ENCODE results near the gene CIDEB.
A peak's percentile ranks its signal among the peaks of the same experiment; 100 is the strongest.

CIDEB gene

DNA sequence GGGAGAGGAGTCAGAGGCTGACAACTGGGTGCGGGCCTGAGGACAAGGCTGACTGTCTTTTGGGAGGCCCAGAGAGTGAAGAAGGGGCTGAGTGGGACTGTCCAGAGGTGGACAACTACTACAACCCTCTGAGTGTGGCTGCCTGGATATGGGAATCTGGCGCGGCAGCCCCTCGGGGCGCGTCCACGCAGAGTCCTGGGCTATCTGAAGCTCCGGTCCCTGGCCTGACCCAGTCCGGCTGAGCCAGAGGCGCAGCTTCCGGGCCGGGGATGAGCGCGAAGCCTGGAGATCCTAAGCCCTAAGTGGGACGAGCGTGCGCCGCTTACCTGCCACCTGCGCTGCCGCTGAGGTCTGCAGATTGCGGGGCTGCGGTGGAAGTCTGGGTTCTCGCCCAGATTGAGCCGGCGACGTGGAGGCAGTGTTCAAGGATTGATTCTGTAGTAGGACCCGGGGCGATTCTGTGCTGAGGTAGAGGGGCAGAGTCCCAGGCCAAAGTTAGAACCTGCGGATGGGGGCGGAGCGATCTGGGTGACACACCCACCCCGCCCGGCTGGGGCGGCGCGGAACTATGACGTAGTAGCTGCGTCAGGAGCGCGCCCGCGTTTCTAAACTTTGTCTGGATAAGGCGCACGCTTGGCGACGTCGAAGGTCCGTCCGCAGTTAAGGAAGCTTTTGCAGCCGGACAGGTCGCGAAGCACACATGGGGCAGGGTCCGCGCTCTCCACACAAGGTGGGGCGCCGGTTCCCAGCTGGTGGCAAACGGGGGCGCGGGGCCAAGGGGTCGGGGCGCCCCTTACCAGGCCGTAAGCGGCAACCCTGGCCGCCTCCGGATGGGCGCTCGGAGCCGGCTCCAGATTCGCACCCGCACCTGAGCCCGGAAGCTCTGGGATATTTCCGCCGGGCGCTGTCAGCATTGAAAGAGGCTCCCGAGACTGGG is 8.3 kb downstream of the CIDEB start, which contains the start of the genes DHRS1 and NOP9:
Gene DHRS1, minus strand, starts transcription at position 526 of the 937 bp plus-strand sequence. CDS start 674 bp downstream, outside the sequence.
Gene NOP9, plus strand, starts transcription at position 596 of the 937 bp plus-strand sequence. Its CDS starts 105 bp downstream, at position 701.
- peaks cover 50% of the 10 kb centered on the region for H3K36me3 Mint-ChIP-seq (ENCODE audit: insufficient read depth)

DNA sequence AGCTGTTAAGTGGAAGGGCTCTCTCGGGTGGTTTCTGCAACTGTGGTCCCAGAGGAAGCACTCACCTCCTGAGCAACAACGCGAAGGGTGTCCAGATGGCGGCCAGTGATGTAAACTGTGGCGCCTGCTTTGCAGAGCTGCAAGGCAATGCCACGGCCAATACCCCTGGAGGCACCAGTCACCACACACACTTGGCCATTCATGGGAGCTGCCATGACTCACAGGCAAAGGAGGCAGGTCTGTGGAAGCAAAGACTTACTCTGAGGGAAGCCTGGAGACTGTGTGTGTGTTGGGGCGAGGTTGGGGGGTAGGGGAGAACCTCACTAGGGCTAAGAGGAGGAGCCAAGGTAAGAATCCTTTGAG is 8.9 kb downstream of the CIDEB start:
- H3K27ac Mint-ChIP-seq = peak overlapping the region; percentile 91 to 96
- no peaks in the 10 kb centered on the region for H3K9me3 Mint-ChIP-seq
- H3K4me1 Mint-ChIP-seq (ENCODE audit: low read depth in 2 of 2) = peaks cover 33 to 48% of the 10 kb centered on the region in 2 donors
- peak overlapping the region; percentile 89 to 91 for H3K4me3 Mint-ChIP-seq
- peaks cover 43% of the 10 kb centered on the region for H3K36me3 Mint-ChIP-seq (ENCODE audit: insufficient read depth)
- H3K27me3 Mint-ChIP-seq = no peaks in the 10 kb centered on the region
- no peak for ATAC-seq (replicated peaks)
- DNase-seq = no peak

More for the DNA sequence above, 8.3 kb downstream of the CIDEB start, which contains the start of the genes DHRS1 and NOP9:
- peak within 1 kb of the TSS; percentile 89 to 91 for H3K4me3 Mint-ChIP-seq
- H3K4me1 Mint-ChIP-seq (ENCODE audit: low read depth in 2 of 2) = peaks cover 33 to 51% of the 10 kb centered on the region in 2 donors
- no peaks in the 10 kb centered on the region for H3K27me3 Mint-ChIP-seq
- peak within 1 kb of the TSS; percentile 91 to 96 for H3K27ac Mint-ChIP-seq
- ATAC-seq (replicated peaks) (peak; percentile 82), DNase-seq (peak; percentile 93 to 95 (median 93))
- no peaks in the 10 kb centered on the region for H3K9me3 Mint-ChIP-seq

DNA sequence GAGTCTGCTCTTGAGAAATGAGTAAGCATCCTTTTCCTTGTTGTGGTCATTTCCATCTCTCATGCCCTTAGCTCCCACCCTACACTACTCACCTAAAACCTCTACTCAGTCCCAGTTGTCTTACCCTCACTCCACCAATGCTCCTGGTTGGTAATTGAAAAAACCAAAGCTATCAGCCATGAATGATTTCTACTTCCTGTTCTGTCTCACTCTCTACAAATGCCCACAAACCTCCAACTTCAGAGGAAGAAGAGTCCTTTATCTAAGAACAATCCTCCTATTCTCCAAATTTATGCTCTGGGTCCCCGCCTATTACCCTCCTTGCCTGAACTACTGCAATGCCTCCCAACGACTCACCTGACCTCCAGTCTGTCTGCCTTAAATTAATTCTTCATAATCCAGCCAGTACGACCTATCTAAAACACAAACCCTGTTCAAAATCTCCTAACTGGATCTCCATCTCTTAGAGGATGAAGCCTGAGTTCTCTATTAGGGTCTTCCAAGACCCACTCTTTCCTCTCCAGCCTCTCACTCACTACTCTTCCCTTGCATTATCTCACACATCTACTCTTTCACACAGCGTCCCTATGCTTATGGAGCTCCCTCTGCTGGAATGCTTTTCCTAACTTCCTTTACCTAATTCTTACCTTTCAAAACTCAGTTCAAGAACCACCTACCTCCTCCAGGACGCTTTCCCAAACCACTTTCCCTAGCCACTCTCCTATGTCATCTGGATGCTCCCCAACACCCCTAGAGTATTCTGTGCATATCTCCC is 10.4 kb downstream of the CIDEB start:
- H3K9me3 Mint-ChIP-seq = no peaks in the 10 kb centered on the region
- H3K27me3 Mint-ChIP-seq = no peaks in the 10 kb centered on the region
- DNase-seq = no peak
- H3K4me3 Mint-ChIP-seq = no peak overlapping the region
- H3K36me3 Mint-ChIP-seq (ENCODE audit: insufficient read depth) = peaks cover 41% of the 10 kb centered on the region
- peak overlapping the region in 1 of 2 donors; percentile 92 for H3K27ac Mint-ChIP-seq
- peaks cover 33 to 48% of the 10 kb centered on the region in 2 donors for H3K4me1 Mint-ChIP-seq (ENCODE audit: low read depth in 2 of 2)
- no peak for ATAC-seq (replicated peaks)

- H3K36me3 Mint-ChIP-seq (ENCODE audit: insufficient read depth) = peaks cover 46% of the 10 kb centered on the region
- ATAC-seq (replicated peaks) = peak; percentile 65
- peak overlapping the region in 1 of 2 donors; percentile 5 for H3K4me3 Mint-ChIP-seq
- DNase-seq = peak; percentile 62 to 69 (median 68)
- H3K27me3 Mint-ChIP-seq = no peaks in the 10 kb centered on the region
- H3K4me1 Mint-ChIP-seq (ENCODE audit: low read depth in 2 of 2) = peaks cover 31 to 43% of the 10 kb centered on the region in 2 donors
- peak overlapping the region; percentile 86 to 92 for H3K27ac Mint-ChIP-seq
- H3K9me3 Mint-ChIP-seq = no peaks in the 10 kb centered on the region
These were observed 11.2 kb downstream of the CIDEB start for GRCh38 chr14:24296341-24297157.

DNA sequence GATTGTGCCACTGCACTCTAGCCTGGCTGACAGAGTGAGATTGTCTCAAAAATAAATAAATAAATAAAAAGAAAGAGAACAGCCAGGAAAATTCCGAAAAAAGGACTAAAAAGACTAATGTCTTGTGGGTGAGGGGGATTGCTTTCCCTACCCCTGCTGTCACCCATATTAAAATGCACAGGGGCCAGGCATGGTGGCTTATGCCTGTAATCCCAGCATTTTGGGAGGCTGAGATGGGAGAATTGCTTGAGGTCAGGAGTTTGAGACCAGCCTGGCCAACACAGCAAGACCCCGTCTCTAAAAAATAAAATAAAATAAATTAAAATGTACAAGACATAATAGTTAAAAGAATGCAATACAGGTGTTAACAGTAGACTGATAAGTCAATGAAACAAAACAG is 14.3 kb downstream of the CIDEB start:
- Mint-ChIP-seq H3K27ac (no peak overlapping the region), H3K36me3 (ENCODE audit: insufficient read depth) (peaks cover 37% of the 10 kb centered on the region), H3K9me3 (no peaks in the 10 kb centered on the region), H3K4me3 (no peak overlapping the region), H3K4me1 (ENCODE audit: low read depth in 2 of 2) (peaks cover 11 to 19% of the 10 kb centered on the region in 2 donors), H3K27me3 (no peaks in the 10 kb centered on the region)
- ATAC-seq (replicated peaks) (no peak), DNase-seq (no peak)

GRCh38 chr14:24292118-24292807 is 15.5 kb downstream of the CIDEB start:
- peaks cover 35% of the 10 kb centered on the region for H3K36me3 Mint-ChIP-seq (ENCODE audit: insufficient read depth)

GRCh38 chr14:24291446-24292117 is 16.2 kb downstream of the CIDEB start:
- DNase-seq (no peak), ATAC-seq (replicated peaks) (no peak)
- no peaks in the 10 kb centered on the region for H3K27me3 Mint-ChIP-seq
- H3K36me3 Mint-ChIP-seq (ENCODE audit: insufficient read depth) = peaks cover 31% of the 10 kb centered on the region
- peaks cover 2 to 7% of the 10 kb centered on the region in 2 donors for H3K4me1 Mint-ChIP-seq (ENCODE audit: low read depth in 2 of 2)
- no peaks in the 10 kb centered on the region for H3K9me3 Mint-ChIP-seq
- H3K4me3 Mint-ChIP-seq = no peak overlapping the region
- H3K27ac Mint-ChIP-seq = peak overlapping the region in 1 of 2 donors; percentile 35

More at GRCh38 chr14:24292118-24292807, 15.5 kb downstream of the CIDEB start:
- H3K27me3 Mint-ChIP-seq = no peaks in the 10 kb centered on the region
- H3K9me3 Mint-ChIP-seq = no peaks in the 10 kb centered on the region
- no peak for DNase-seq
- peaks cover 6 to 13% of the 10 kb centered on the region in 2 donors for H3K4me1 Mint-ChIP-seq (ENCODE audit: low read depth in 2 of 2)
- peak overlapping the region in 1 of 2 donors; percentile 35 for H3K27ac Mint-ChIP-seq
- ATAC-seq (replicated peaks) = no peak
- H3K4me3 Mint-ChIP-seq = no peak overlapping the region

DNA sequence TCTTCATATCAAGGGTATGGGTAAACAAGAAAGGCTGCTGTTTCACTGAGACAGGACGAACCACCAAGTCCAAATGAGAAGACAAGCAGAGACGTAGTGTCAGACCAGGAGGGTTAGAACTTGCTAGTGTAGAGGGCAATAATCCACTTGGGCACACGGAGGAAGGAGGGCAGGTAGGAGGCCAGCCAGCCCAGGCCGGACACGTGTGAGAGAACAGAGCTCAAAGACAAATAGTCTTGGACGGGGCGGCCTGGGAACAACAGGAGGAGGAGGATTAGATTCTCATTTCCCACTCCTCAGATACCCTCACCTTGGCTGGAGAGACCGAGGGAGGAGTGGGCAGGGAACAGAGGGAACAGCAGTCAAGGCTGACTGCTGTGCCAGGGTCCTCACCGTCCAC is 17.0 kb downstream of the CIDEB start:
- H3K4me3 Mint-ChIP-seq = no peak overlapping the region
- peak overlapping the region in 1 of 2 donors; percentile 79 for H3K27ac Mint-ChIP-seq
- H3K9me3 Mint-ChIP-seq = no peaks in the 10 kb centered on the region

GRCh38 chr14:24289649-24290280 is 18.0 kb downstream of the CIDEB start:
- DNase-seq (no peak), ATAC-seq (replicated peaks) (peak; percentile 12)
- Mint-ChIP-seq H3K4me1 (ENCODE audit: low read depth in 2 of 2) (no peaks in the 10 kb centered on the region), H3K36me3 (ENCODE audit: insufficient read depth) (peaks cover 20% of the 10 kb centered on the region), H3K4me3 (no peak overlapping the region), H3K9me3 (no peaks in the 10 kb centered on the region), H3K27me3 (no peaks in the 10 kb centered on the region), H3K27ac (peak overlapping the region in 1 of 2 donors; percentile 57)

More for the DNA sequence above, 17.0 kb downstream of the CIDEB start:
- H3K36me3 Mint-ChIP-seq (ENCODE audit: insufficient read depth) = peaks cover 26% of the 10 kb centered on the region
- no peak for ATAC-seq (replicated peaks)
- H3K27me3 Mint-ChIP-seq = no peaks in the 10 kb centered on the region
- H3K4me1 Mint-ChIP-seq (ENCODE audit: low read depth in 2 of 2) = no peaks in the 10 kb centered on the region
- DNase-seq = no peak

DNA sequence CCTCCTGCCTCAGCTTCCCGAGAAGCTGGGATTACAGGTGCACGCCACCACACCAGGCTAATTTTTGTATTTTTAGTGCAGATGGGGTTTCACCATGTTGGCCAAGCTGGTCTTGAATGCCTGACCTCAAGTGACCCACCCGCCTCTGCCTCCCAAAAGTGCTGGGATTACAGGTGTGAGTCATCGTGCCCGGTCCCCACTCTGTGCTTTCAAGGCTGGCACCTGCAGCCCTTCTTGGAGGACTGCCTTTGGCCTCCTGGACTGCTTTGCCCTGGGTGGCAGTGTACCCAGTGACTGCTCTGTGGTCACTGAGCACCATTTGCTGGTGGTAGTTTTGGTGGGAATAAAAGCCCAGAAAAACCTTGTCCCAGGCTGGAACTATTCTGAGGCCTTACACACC is 20.8 kb downstream of the CIDEB start:
- Mint-ChIP-seq H3K4me1 (ENCODE audit: low read depth in 2 of 2) (no peaks in the 10 kb centered on the region), H3K36me3 (ENCODE audit: insufficient read depth) (peaks cover 6% of the 10 kb centered on the region), H3K27ac (peak overlapping the region in 1 of 2 donors; percentile 36), H3K9me3 (no peaks in the 10 kb centered on the region), H3K27me3 (no peaks in the 10 kb centered on the region), H3K4me3 (no peak overlapping the region)
- no peak for ATAC-seq (replicated peaks)
- no peak for DNase-seq

- Mint-ChIP-seq H3K36me3 (ENCODE audit: insufficient read depth) (peaks cover 4% of the 10 kb centered on the region), H3K4me1 (ENCODE audit: low read depth in 2 of 2) (peaks cover 0 to 4% of the 10 kb centered on the region in 2 donors), H3K27ac (peak overlapping the region in 1 of 2 donors; percentile 46), H3K27me3 (no peaks in the 10 kb centered on the region), H3K9me3 (no peaks in the 10 kb centered on the region), H3K4me3 (no peak overlapping the region)
- no peak for DNase-seq
- ATAC-seq (replicated peaks) = no peak
These were observed 22.4 kb downstream of the CIDEB start for GRCh38 chr14:24285351-24285750.
